Measurements from ENCODE around the gene GP9.

DNA sequence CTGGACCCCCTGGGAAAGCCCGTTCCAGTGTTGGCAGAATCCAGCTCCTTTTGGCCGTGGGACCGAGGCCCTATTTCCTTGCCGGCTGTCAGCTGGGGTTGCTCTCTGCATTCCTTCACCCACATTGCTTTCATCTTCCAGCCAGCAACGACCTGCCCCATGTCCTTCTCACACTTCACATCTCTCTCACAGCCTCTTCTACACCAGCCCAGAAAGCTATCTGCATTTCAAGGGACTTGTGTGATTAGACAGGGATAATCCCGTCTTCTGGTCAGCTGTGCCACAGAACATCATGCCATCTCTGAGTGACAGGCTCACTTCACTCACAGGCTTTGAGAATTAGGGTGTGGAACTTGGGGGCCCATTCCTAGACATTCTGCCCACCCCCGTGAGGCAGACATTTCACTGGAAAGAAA, 43.1 kb upstream of the GP9 start:
- TF ChIP-seq POLR2A (IDR thresholded peaks at IDR 0.05), result no peak
- TF ChIP-seq, protein P1, sequence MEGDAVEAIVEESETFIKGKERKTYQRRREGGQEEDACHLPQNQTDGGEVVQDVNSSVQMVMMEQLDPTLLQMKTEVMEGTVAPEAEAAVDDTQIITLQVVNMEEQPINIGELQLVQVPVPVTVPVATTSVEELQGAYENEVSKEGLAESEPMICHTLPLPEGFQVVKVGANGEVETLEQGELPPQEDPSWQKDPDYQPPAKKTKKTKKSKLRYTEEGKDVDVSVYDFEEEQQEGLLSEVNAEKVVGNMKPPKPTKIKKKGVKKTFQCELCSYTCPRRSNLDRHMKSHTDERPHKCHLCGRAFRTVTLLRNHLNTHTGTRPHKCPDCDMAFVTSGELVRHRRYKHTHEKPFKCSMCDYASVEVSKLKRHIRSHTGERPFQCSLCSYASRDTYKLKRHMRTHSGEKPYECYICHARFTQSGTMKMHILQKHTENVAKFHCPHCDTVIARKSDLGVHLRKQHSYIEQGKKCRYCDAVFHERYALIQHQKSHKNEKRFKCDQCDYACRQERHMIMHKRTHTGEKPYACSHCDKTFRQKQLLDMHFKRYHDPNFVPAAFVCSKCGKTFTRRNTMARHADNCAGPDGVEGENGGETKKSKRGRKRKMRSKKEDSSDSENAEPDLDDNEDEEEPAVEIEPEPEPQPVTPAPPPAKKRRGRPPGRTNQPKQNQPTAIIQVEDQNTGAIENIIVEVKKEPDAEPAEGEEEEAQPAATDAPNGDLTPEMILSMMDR (IDR thresholded peaks at IDR 0.05), result no peak
- TF ChIP-seq EP300 (IDR thresholded peaks at IDR 0.05), result no peak

Data from sigmoid colon (tissue), 4 donors.